Measurements from ENCODE around the gene DCDC2. TPM values are rescaled to one million over a fixed set of nuclear protein-coding genes. Genes with fewer than 3 reads are reported as not detected.
A peak's percentile ranks its signal among the peaks of the same experiment; 100 is the strongest.
"Not testable (repeated sequence)": the region's sequence is repeated elsewhere in the genome, so short reads cannot be mapped to it uniquely, and the experiment has no call there.

The DCDC2 gene
- polyA plus RNA-seq, 1 experiment = not detected

DNA sequence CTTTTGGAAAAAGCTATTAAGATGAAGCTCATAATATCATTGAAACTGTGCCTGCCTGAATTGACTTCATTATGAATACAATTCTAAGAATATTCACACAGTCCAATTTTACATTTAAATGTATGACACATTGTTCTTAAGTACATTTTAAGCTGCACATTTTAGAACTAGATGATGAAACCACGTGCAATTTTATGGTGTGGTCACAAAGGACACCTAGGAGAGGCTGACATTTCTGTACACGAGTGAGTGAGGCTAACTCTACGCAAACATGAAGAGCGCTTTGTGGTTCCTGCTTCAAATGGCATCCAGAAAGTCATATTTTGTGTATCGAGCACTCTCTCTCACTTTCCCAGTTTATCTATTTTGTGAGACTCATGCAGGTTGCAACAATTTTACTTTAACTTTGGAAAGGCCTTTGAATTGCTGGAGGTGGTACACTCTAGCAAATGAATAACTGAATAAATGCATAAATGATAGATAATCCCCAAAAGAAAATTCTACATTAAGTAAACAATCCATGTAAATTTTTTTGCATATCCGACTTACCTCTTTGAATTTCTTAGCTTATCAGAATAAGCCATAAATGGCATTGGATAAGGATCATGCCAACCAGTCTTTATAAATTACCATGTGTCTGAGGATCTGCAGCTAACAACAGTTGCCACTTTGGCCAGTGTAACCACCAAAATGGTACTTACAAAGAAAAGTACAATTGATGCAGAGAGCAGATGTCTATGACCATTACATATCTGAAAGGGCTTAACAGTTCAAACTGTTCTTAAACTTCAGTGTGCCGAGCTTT, 134.5 kb downstream of the DCDC2 start:
- H3K27me3 ChIP-seq (ENCODE audit: control insufficient read depth, insufficient read depth, low read length) = no peaks in the 10 kb centered on the region
- H3K4me3 ChIP-seq (ENCODE audit: low read depth, low read length) = no peak overlapping the region
- ChIA-PET POLR2A (no interaction called here), CTCF (no interaction called here)
- DNase-seq (ENCODE audit: low read depth) = no peak
- no peaks in the 10 kb centered on the region for H3K36me3 ChIP-seq (ENCODE audit: control insufficient read depth, insufficient read depth, low read length)
- TF ChIP-seq, protein P1, sequence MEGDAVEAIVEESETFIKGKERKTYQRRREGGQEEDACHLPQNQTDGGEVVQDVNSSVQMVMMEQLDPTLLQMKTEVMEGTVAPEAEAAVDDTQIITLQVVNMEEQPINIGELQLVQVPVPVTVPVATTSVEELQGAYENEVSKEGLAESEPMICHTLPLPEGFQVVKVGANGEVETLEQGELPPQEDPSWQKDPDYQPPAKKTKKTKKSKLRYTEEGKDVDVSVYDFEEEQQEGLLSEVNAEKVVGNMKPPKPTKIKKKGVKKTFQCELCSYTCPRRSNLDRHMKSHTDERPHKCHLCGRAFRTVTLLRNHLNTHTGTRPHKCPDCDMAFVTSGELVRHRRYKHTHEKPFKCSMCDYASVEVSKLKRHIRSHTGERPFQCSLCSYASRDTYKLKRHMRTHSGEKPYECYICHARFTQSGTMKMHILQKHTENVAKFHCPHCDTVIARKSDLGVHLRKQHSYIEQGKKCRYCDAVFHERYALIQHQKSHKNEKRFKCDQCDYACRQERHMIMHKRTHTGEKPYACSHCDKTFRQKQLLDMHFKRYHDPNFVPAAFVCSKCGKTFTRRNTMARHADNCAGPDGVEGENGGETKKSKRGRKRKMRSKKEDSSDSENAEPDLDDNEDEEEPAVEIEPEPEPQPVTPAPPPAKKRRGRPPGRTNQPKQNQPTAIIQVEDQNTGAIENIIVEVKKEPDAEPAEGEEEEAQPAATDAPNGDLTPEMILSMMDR (IDR thresholded peaks at IDR 0.05; ENCODE audit: insufficient read depth, low read depth, low read length) = no peak

DNA sequence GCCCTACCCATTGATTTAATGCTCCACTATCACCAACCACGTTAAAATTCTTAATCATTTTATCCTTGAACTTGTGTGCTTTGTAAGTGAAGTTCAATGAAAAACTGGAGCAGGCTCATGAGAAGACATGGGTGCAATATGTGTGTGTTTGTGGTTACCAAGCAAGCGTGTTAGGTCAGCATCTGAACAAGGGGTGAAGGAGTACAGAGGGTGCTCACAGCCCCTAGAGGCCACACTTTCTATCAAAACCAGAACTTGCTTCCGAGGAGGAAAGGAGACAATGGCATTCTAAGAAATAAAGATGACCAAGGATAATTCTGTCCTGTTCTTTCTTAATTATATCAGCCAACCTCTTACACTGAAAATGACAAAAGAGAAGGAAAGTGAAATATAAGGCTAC, 138.2 kb downstream of the DCDC2 start:
- TF ChIP-seq, protein P1 (IDR thresholded peaks at IDR 0.05; ENCODE audit: insufficient read depth, low read depth, low read length) = no peak
- H3K27me3 ChIP-seq (ENCODE audit: control insufficient read depth, insufficient read depth, low read length) = no peaks in the 10 kb centered on the region
- no peak overlapping the region for H3K4me3 ChIP-seq (ENCODE audit: low read depth, low read length)
- CTCF ChIA-PET = interaction anchor here (0.7 kb wide), 1 partner anchor 13 kb away, joined by 3 read pairs; no protein-coding TSS in a partner anchor
- H3K36me3 ChIP-seq (ENCODE audit: control insufficient read depth, insufficient read depth, low read length) = no peaks in the 10 kb centered on the region
- DNase-seq (ENCODE audit: low read depth) = no peak
- POLR2A ChIA-PET = no interaction called here

DNA sequence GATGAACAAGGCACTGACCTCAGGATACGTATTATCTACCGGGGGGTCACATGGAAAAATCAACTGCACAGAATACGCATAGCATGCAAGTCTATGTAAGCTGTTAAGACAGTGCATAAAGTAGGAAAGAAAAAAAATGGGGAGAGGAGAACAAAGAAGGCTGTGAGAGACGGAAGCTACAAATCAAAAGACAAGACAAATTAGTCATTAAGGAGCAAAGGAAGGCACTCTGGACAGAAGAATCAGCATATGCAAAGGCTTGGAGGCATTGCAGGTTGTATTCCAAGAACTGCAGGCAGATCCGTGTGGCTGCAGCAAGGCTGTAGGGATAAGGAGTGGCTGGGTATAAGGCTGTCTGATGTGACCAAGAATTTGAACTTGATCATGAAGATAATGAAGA, 142.9 kb downstream of the DCDC2 start:
- ChIA-PET CTCF (no interaction called here), POLR2A (no interaction called here)
- Histone ChIP-seq H3K27me3 (ENCODE audit: control insufficient read depth, insufficient read depth, low read length) (no peaks in the 10 kb centered on the region), H3K4me3 (ENCODE audit: low read depth, low read length) (no peak overlapping the region), H3K36me3 (ENCODE audit: control insufficient read depth, insufficient read depth, low read length) (no peaks in the 10 kb centered on the region)
- DNase-seq (ENCODE audit: low read depth) = no peak
- TF ChIP-seq, protein P1 (IDR thresholded peaks at IDR 0.05; ENCODE audit: insufficient read depth, low read depth, low read length) = no peak

DNA sequence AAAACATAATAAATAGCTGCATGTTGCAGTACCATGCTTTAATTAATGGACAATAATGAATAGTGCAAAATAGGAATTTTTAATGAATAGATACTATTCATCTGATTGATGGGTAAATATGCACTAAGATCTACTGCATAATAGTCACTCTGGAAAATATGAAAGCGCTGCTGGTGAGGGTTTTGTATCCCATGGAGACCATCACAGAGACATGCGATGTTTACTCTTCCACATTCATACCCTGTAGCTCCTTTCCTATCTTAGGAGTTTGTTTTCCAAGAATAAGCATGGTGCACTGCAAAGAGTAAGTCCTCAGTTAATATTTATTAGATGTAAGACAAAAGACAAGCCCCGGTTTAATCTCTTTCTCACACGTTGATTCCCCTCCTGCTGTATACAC, 150.4 kb downstream of the DCDC2 start:
- no peak for DNase-seq (ENCODE audit: low read depth)
- Histone ChIP-seq H3K36me3 (ENCODE audit: control insufficient read depth, insufficient read depth, low read length) (no peaks in the 10 kb centered on the region), H3K4me3 (ENCODE audit: low read depth, low read length) (no peak overlapping the region), H3K27me3 (ENCODE audit: control insufficient read depth, insufficient read depth, low read length) (no peaks in the 10 kb centered on the region)
- TF ChIP-seq, protein P1 (IDR thresholded peaks at IDR 0.05; ENCODE audit: insufficient read depth, low read depth, low read length) = no peak
- POLR2A ChIA-PET = no interaction called here
- CTCF ChIA-PET = interaction anchor here (1.2 kb wide), 1 partner anchor 13 kb away, joined by 3 read pairs; no protein-coding TSS in a partner anchor

DNA sequence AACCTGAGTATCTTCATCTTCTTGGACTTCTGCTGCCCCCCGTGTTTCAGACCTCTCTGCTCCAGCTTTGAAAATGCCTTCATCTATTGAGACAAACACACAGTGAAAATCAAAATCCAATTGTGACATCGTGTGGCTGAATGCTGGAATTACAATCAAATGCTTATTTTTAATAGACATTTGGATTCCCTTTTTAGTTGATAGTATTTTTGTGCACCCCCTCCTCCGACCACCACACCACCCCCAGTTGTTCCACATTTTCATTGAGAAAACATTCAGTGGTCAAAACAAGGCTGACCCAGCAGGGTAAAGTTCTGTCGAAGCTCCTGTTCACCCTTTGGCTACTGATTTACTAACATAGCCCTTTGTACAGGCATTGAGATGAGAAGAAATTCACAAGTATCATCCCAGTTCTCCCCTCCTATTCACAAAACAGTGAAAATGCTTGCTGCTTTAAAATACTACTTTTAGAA, 152.8 kb downstream of the DCDC2 start:
- no peaks in the 10 kb centered on the region for H3K36me3 ChIP-seq (ENCODE audit: control insufficient read depth, insufficient read depth, low read length)
- H3K4me3 ChIP-seq (ENCODE audit: low read depth, low read length) = no peak overlapping the region
- TF ChIP-seq, protein P1 (IDR thresholded peaks at IDR 0.05; ENCODE audit: insufficient read depth, low read depth, low read length) = peak; percentile 49
- H3K27me3 ChIP-seq (ENCODE audit: control insufficient read depth, insufficient read depth, low read length) = no peaks in the 10 kb centered on the region
- CTCF ChIA-PET = interaction anchor here (0.6 to 1.6 kb wide), 6 partner anchors 9 to 1258 kb away, joined by 3 to 4 read pairs (median 3); no protein-coding TSS in a partner anchor
- DNase-seq (ENCODE audit: low read depth) = no peak
- POLR2A ChIA-PET = no interaction called here

DNA sequence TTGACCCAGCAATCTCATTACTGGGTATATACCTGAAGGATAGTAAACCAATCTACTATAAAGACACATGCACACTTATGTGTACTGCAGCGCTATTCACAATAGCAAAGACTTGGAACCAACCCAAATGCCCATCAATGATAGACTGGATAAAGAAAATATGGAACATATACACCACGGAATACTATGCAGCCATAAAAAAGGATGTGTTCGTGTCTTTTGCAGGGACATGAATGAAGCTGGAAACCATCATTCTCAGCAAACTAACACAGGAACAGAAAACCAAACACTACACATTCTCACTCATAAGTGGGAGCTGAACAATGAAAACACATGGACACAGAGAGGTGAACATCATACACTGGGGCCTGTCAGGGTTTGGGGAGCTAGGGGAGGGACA, 153.7 kb downstream of the DCDC2 start:
- H3K36me3 ChIP-seq (ENCODE audit: control insufficient read depth, insufficient read depth, low read length); H3K4me3 ChIP-seq (ENCODE audit: low read depth, low read length); H3K27me3 ChIP-seq (ENCODE audit: control insufficient read depth, insufficient read depth, low read length); DNase-seq (ENCODE audit: low read depth); POLR2A ChIA-PET; CTCF ChIA-PET: not testable (repeated sequence)

Data from BJ (cell line).